HG03342 (cell line): Measurements from ENCODE around the gene ATP8A1.
"Not testable (repeated sequence)": the region's sequence is repeated elsewhere in the genome, so short reads cannot be mapped to it uniquely, and the experiment has no call there.

Source experiments
- ATAC-seq: cut with Tn5 transposase; IDR thresholded peaks from one replicate; pipeline ENCODE4 v1.9.1; 2021; ENCODE audit warnings: mild to moderate bottlenecking, moderate library complexity; ENCODE audit not compliant: unreplicated experiment

Gene ATP8A1

DNA sequence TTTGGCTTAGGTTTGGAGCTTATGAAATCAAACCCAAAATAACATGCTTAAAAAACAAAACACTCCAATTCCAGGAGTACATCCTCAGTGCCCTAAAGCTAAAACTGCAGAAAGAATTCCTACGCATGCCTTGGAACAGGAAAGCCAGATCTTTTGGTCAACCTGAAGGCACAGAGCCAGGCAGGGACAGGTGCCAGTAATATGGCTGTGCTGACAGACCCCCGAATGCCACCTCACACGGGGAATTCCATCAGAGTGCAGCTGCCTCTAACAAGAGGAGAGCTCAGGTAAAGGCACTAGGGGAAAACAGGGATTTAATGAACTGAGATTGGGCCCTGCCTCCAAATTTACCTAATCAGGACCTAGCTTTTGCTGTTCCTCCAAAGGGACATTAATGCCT is 182.5 kb downstream of the ATP8A1 start:
- ATAC-seq = no peak

GRCh38 chr4:42473071-42473684 is 183.7 kb downstream of the ATP8A1 start:
- ATAC-seq = no peak

DNA sequence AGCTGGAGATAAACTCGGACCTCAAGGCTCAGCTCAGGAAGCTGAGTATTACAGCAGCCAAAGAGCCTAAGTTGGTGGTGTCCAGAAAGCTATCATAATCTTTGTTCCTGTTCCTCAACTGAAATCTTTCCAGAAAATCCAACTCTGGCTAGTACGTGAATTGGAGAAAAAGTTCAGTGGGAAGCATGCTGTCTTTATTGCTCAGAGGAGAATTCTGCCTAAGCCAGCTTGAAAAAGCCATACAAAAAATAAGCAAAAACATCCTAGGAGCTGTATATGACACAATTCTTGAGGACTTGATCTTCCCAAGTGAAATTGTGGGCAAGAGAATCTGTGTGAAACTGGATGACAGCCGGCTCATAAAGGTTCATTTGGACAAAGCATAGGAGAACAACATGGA is 185.0 kb downstream of the ATP8A1 start:
- ATAC-seq = no peak

DNA sequence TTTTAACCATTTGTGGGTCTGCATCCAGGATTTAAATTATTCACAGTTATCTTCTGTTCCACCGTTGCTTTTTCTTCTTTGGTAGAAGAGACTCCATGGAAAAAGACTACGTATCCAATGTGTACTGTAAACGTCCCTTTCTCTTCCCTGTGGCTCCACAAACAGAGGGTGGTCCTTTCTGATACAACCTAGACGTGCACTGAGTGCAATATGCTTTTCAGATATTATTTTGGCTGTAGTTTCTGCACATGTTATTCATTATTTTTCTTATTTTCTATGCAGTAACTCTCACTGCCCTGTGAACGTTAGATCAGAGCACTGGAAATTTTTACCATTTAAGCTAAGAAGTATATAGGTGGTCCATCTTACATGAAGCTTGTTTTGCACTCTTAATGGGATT is 186.9 kb downstream of the ATP8A1 start:
- no peak for ATAC-seq

- ATAC-seq = not testable (repeated sequence)
These were observed 189.1 kb downstream of the ATP8A1 start for GRCh38 chr4:42467777-42468176.

DNA sequence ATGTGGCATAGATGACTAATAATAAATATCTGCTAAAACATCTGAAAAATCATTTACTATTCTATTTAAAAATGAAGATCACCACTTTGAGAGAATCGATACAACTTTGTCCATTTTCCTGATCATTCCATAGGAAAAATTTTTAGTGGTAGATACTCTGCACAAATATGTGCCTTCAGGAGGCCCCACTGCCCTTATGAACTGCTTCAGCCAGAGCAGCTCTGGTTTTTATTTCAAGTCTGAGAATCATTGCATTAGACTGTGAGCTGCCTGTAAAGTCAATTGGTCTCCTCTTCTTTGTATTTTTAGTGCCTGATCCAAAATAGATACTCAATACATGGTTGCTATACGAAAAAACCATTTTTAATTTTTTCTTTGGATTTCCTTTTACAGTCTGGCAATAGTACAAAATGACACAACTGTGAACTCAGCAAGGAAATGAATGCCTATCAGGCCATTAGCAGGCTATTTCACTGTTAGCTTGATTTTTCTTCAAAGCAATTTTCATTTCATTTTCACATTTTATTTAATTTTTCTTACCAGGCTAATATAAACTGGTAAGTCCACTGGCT is 190.5 kb downstream of the ATP8A1 start:
- no peak for ATAC-seq

DNA sequence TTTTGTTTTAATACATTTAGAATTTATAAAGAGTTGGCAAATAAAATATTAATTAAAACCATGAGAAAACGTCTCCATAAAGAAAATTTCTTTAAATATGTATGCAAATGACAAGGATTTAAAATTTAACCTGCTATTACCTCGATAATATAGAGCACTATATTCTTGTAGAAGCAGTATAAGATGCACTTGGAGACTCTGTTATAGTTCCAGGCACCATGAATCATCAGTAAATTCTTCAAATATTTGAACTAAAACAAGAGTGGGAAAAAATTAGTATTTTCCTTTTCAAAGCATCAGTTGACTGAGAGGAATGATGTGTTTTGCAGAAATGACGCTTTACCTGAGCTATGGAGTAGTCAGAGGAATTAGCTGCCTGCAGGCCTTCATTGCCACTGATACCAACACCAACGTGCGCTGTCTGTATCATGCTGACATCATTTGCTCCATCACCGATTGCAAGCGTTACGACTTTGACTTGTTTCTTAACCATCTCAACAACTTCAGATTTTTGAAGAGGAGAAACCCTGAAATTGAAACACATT is 192.3 kb downstream of the ATP8A1 start:
- no peak for ATAC-seq

DNA sequence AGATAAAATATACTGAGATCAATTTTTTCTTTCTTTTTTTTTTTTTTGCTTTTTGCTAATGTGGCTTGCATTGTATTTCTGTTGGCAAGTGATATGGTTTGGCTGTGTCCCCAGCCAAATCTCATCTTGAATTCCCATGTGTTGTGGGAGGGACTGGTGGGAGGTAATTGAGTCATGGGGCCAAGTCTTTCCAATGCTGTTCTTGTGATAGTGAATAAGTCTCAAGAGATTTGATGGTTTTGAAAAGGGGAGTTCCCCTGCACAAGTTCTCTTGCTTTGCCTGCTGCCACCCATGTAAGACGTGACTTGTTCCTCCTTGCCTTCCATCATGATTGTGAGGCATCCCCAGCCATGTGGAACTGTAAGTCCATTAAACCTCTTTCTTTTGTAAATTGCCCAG is 195.7 kb downstream of the ATP8A1 start:
- ATAC-seq = not testable (repeated sequence)

DNA sequence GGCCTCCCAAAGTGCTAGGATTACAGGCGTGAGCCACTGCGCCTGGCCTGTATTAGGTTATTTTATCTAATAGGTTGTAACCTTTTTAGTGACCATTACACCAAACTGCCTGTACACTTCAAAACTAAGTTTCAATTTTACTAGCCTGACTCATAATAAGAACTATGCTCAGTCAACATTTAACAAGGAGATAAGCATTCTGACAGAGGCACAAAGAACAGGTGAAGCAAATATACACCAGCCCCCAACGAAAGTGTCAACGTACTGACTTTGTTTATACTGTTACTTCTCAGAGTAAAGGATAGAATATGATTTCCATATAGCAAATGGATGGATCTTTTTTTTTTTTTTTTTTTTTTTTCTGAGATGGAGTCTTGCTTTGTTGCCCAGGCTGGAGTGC is 196.9 kb downstream of the ATP8A1 start:
- peak; percentile 99 for ATAC-seq

DNA sequence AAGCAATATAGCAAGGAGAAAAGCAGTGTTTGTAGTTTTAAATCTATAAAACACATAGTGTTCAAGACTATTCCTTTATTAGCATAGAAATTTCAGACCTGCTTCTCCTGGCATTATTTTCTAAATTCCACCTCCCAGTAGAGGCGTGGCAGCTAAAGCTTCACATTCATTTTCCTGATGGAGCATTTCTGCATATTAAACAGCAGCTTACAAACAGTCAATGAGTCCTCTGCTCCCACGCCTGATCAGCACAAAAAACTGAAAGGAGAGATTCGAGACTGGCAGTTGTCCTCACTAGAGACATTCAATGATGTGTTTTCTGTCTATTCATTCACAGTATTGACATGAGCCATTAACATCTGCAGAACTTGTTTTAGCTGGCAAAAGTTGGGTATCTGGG is 198.2 kb downstream of the ATP8A1 start:
- ATAC-seq = no peak

- ATAC-seq = no peak
These were observed 202.0 kb downstream of the ATP8A1 start for GRCh38 chr4:42454755-42455420.

DNA sequence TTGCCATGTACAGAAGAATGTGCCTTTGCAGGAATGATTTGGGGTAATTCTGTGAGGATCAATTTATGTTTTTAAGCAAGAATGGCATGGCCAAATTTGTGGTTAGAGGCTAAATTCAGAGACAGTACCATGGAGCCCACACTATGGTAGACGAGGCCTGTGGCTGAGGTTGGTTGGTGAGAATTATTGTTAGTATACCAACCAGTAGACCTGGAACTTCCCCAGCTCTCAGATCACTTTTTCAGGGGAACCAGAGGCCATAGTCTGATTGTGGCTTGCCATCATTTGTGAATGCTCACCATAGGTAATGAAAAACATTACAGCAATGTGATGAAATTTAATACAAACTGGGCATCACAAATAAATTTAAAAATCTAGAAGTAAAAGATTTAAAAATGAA is 203.3 kb downstream of the ATP8A1 start:
- ATAC-seq = peak; percentile 52

GRCh38 chr4:42452823-42453222 is 204.1 kb downstream of the ATP8A1 start:
- ATAC-seq = no peak

DNA sequence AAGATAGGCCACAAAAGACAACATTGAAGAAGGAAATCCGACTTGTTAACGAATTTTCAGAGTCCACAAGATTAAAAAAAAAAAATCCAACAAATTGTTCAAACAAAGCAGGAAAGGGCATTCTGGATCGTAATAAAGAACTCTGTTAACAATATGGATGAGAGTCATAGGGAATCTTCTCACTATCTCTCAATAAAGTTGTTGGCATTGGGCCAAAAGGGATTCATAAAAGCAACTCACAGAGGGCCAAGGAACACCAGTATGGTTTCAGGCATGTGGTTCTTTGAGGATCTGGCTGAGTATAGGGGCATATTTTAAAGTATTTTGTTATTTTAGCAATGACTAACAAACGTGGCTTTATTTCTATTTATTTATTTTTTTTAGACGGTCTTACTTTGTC is 210.1 kb downstream of the ATP8A1 start:
- no peak for ATAC-seq

- no peak for ATAC-seq
These were observed 211.9 kb downstream of the ATP8A1 start for GRCh38 chr4:42445038-42445437.

DNA sequence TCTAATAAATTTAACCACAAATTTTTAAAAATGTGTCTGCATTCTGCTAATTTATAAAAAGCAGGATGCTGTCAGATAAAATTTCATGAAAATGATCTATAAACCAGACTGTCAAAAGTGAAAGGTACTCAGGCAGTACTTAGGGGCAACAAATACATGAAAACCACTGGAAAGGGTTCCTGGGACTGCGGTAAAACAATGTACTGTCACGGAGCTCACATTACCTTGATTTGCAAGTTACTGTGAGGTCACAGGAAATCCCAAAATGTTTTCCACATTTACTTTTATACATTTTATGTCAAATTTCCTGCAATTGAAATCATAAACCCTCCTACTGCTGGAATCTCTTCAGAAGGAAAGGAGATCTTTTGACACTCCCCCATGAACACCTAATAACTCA is 214.3 kb downstream of the ATP8A1 start:
- no peak for ATAC-seq

DNA sequence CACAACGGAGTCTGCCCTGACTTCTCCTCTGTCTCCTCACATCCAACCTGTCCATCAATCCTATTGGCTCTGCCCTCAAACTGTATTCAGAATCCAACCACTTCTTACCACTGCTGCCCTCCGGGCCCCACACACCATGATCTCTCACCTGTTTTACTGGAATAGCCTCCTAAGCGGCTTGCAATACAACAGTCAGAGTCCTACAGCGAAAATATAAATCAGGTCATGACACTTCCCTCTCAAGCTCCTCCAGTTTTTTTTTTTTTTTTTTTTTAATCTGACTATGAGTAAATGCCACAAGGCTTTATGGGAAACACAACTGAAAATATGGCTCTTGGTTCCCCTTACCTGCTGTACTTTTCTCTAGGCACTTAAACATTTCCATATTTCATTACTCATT is 216.8 kb downstream of the ATP8A1 start:
- ATAC-seq = no peak

- no peak for ATAC-seq
These were observed 219.9 kb downstream of the ATP8A1 start for GRCh38 chr4:42436928-42437565.

- no peak for ATAC-seq
These were observed 228.9 kb downstream of the ATP8A1 start for GRCh38 chr4:42428036-42428435.

DNA sequence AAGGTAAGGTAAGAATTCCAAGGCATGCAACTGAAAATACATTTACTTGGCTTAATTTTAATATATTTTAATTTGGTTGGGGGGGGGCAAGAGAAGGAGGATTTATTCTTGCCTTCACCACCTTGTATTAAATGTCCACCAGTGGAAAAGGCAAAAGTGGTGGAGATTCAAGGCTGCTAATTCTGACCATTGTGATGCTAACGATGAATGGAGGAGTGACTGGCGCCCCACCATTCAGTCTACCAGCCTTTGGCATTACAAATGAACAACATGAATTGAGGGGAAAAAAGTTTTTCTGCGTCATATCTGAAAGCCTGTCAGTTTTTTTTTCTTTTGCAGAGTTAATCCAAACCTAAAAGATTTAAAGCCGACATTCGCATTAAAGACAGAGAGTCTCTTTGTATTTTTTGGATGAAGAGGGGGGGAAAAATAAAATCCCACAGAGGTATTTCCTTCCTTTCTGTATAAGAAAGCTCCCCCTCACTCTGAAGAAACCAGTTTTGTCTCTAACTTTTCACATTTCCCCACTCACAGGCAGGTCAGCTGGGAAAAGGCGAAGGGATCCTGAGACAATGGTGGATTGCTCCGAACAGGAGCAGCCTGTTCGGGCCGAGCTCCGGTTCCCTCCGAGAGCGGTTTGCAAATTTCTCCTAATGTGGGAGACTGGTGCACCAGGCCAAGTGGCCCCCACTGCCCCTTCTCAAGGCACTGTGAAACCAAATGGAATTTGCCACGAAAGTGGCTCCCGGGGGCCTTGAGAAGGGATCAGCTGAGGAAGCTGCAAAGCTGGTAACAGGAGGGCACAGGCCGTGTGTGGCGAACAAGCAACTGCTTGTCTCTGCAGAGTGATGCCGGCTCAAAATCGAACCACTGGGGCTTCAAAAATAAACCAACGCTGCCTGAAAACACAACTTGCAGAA is 231.5 kb downstream of the ATP8A1 start:
- ATAC-seq = no peak

- ATAC-seq = no peak
These were observed 236.8 kb downstream of the ATP8A1 start for GRCh38 chr4:42420140-42420539.
